Hepatocyte (in vitro differentiated cells): ENCODE measurements around the gene PISD. TPM values are rescaled to one million over a fixed set of nuclear protein-coding genes. Genes with fewer than 3 reads are reported as not detected.

Experiments used
- DNase-seq: peaks from one replicate; pipeline ENCODE4 v3.0.0-alpha.2; 2016; ENCODE audit warnings: low spot score
- H2AFZ ChIP-seq: fragments of 200-600 bp; sonication (generic); 2 replicates; pipeline ENCODE4 v1.6.0; 2016; ENCODE audit warnings: antibody characterized with exemption, mild to moderate bottlenecking
- H3K27ac ChIP-seq: fragments of 200-600 bp; sonication (generic); 2 replicates; pipeline ENCODE4 v1.5.1; 2016; ENCODE audit warnings: mild to moderate bottlenecking
- H3K27me3 ChIP-seq: fragments of 200-600 bp; sonication (generic); 2 replicates; pipeline ENCODE4 v1.6.1; 2016
- H3K36me3 ChIP-seq: fragments of 200-600 bp; sonication (generic); replicated peaks from 2 replicates; pipeline ENCODE4 v1.5.1; 2016; ENCODE audit warnings: low read depth; ENCODE audit not compliant: insufficient read depth
- H3K4me1 ChIP-seq: fragments of 200-600 bp; sonication (generic); 2 replicates; pipeline ENCODE4 v1.5.1; 2016; ENCODE audit warnings: mild to moderate bottlenecking, moderate library complexity; ENCODE audit not compliant: insufficient read depth
- H3K4me2 ChIP-seq: fragments of 200-600 bp; sonication (generic); 2 replicates; pipeline ENCODE4 v1.6.0; 2016
- H3K4me3 ChIP-seq: fragments of 200-600 bp; sonication (generic); 2 replicates; pipeline ENCODE4 v1.5.1; 2016; ENCODE audit warnings: mild to moderate bottlenecking
- H3K79me2 ChIP-seq: fragments of 200-600 bp; sonication (generic); 2 replicates; pipeline ENCODE4 v1.6.0; 2017; ENCODE audit warnings: mild to moderate bottlenecking
- H3K9me2 ChIP-seq: fragments of 200-600 bp; sonication (generic); replicated peaks from 2 replicates; pipeline ENCODE4 v1.6.0; 2017; ENCODE audit warnings: mild to moderate bottlenecking; ENCODE audit not compliant: insufficient read depth
- H3K9me3 ChIP-seq: fragments of 200-600 bp; sonication (generic); 2 replicates; pipeline ENCODE4 v1.5.1; 2016; ENCODE audit warnings: low read depth, mild to moderate bottlenecking
- H4K20me1 ChIP-seq: fragments of 200-600 bp; sonication (generic); 2 replicates; pipeline ENCODE4 v1.6.0; 2016; ENCODE audit warnings: mild to moderate bottlenecking; ENCODE audit not compliant: insufficient read depth, poor library complexity, severe bottlenecking
- CTCF ChIP-seq: fragments of 200-600 bp; sonication (generic); IDR thresholded peaks from 2 replicates; pipeline ENCODE4 v1.5.1; 2016; ENCODE audit warnings: antibody characterized with exemption, mild to moderate bottlenecking; ENCODE audit not compliant: poor library complexity
- EZH2 ChIP-seq: fragments of 200-600 bp; sonication (generic); IDR thresholded peaks from 2 replicates; pipeline ENCODE4 v1.6.1; 2016; ENCODE audit warnings: antibody characterized with exemption, mild to moderate bottlenecking, borderline replicate concordance
- EZH2phosphoT487 ChIP-seq: fragments of 200-600 bp; sonication (generic); IDR thresholded peaks from one replicate; pipeline ENCODE4 v1.6.1; 2018; ENCODE audit warnings: antibody characterized with exemption, mild to moderate bottlenecking, low read depth, moderate library complexity; ENCODE audit not compliant: unreplicated experiment, severe bottlenecking
- WGBS: methylation state at CpG from one replicate; pipeline ENCODE4 v1.1.6; 2016; ENCODE audit warnings: low lambda C conversion rate; ENCODE audit errors: missing lambda C conversion rate; 5-methylcytosine and 5-hydroxymethylcytosine counted together
- polyA plus RNA-seq: library from polyadenylated mRNA; unstranded; fragments of >200 nt; fragmentation: Nextera tagmentation; extraction: Ambion mirVana; gene quantifications from 2 replicates; pipeline ENCODE4 v1.2.1, GENCODE V29; 2016
- total RNA-seq: library from RNA; depleted of rRNA; stranded (reverse); fragments of >200 nt; gene quantifications from 2 replicates; pipeline ENCODE4 v1.2.3, GENCODE V29; 2014

PISD gene
- total and polyA plus RNA-seq, 2 experiments from 2014 or later: 46.2 to 62.9 TPM

DNA sequence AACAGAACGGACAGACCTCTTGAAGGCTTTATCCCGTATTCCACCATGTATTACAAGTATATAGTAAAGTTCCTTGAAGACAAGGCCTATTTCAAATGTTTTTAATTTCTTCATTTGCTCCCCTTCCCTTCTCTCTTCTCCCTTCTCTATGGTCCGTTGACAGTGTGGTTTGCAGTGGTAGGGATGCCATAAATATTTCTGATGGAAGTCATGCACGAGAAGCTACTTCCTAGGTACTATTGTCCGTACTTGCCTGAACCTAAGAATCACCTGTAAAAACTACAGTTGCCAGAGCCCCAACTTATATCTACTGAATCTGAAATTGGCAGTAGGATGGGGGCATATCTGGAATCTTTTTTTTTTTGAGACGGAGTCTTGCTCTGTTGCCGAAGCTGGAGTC lies 2.8 kb downstream of the PISD start:
- no peaks in the 10 kb centered on the region for H3K9me2 ChIP-seq
- H3K4me1 ChIP-seq: no peaks in the 10 kb centered on the region
- peaks cover 6% of the 10 kb centered on the region for H4K20me1 ChIP-seq
- H3K4me2 ChIP-seq: no peak overlapping the region
- no peak for DNase-seq
- H3K79me2 ChIP-seq: peaks cover 75% of the 10 kb centered on the region
- H3K9me3 ChIP-seq: no peaks in the 10 kb centered on the region
- H3K27me3 ChIP-seq: no peaks in the 10 kb centered on the region
- H3K27ac ChIP-seq: no peak overlapping the region
- WGBS: 88% methylated on average over 7 of the region's 7 CpGs
- no peak for TF ChIP-seq EZH2phosphoT487
- no peak for TF ChIP-seq EZH2
- no peak for TF ChIP-seq CTCF
- H2AFZ ChIP-seq: no peak overlapping the region
- no peak overlapping the region for H3K4me3 ChIP-seq
- H3K36me3 ChIP-seq: no peaks in the 10 kb centered on the region

GRCh38 chr22:31654408-31654807 lies 7.6 kb downstream of the PISD start:
- no peaks in the 10 kb centered on the region for H3K9me2 ChIP-seq
- H3K4me1 ChIP-seq: peaks cover 16% of the 10 kb centered on the region
- no peak for DNase-seq
- peak overlapping the region; percentile 71 for H3K27ac ChIP-seq
- H3K4me3 ChIP-seq: no peak overlapping the region
- peaks cover 12% of the 10 kb centered on the region for H4K20me1 ChIP-seq
- H3K4me2 ChIP-seq: no peak overlapping the region
- H3K36me3 ChIP-seq: no peaks in the 10 kb centered on the region
- no peaks in the 10 kb centered on the region for H3K27me3 ChIP-seq
- no peaks in the 10 kb centered on the region for H3K9me3 ChIP-seq
- no peak overlapping the region for H2AFZ ChIP-seq
- peaks cover 100% of the 10 kb centered on the region for H3K79me2 ChIP-seq
- 94% methylated on average over 5 of the region's 5 CpGs for WGBS
- TF ChIP-seq CTCF (no peak), EZH2 (no peak), EZH2phosphoT487 (no peak)

DNA sequence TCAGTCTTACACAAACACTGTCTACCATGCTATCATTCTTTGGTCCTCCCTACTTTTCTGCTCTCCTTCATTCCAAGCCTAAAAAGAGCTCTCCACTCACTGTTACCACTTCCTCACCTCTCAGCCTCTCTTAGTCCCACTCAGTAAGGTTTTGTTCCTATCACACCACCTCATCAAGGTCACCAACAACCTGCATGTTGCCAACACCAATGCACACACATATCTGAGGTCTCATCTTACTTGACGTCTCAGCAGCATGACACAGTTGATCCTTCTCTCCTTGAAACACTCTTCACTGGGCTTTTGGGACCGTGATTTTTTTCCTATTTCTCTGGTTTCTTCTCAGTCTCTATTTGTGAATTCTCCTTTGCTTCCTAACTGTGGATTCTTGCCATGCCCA lies 8.1 kb downstream of the PISD start:
- Histone ChIP-seq H3K36me3 (no peaks in the 10 kb centered on the region), H3K79me2 (peaks cover 100% of the 10 kb centered on the region), H4K20me1 (peaks cover 12% of the 10 kb centered on the region), H3K4me1 (peaks cover 16% of the 10 kb centered on the region), H3K4me3 (no peak overlapping the region), H3K9me2 (no peaks in the 10 kb centered on the region), H3K27me3 (no peaks in the 10 kb centered on the region), H3K4me2 (no peak overlapping the region), H3K27ac (peak overlapping the region; percentile 71), H3K9me3 (no peaks in the 10 kb centered on the region), H2AFZ (no peak overlapping the region)
- WGBS: 90% methylated on average over 2 of the region's 2 CpGs
- no peak for DNase-seq
- TF ChIP-seq EZH2phosphoT487 (no peak), CTCF (no peak), EZH2 (no peak)
